ENCODE measurements around the gene TMEM101. TPM values are rescaled to one million over a fixed set of nuclear protein-coding genes. Genes with fewer than 3 reads are reported as not detected.
"Not testable (repeated sequence)": the region's sequence is repeated elsewhere in the genome, so short reads cannot be mapped to it uniquely, and the experiment has no call there.

Gene TMEM101
- total RNA-seq, 2 donors from 2014 or later = 48.0 to 51.6 TPM

GRCh38 chr17:43974382-43975266, 40.1 kb downstream of the TMEM101 start:
- H3K36me3 ChIP-seq = no peaks in the 10 kb centered on the region
- intact Hi-C loops (cut with DNase I) = no loop called here
- WGBS = 34% methylated on average over 14 of the region's 14 CpGs
- H3K27ac ChIP-seq = no peak overlapping the region
- TF ChIP-seq, protein P1, sequence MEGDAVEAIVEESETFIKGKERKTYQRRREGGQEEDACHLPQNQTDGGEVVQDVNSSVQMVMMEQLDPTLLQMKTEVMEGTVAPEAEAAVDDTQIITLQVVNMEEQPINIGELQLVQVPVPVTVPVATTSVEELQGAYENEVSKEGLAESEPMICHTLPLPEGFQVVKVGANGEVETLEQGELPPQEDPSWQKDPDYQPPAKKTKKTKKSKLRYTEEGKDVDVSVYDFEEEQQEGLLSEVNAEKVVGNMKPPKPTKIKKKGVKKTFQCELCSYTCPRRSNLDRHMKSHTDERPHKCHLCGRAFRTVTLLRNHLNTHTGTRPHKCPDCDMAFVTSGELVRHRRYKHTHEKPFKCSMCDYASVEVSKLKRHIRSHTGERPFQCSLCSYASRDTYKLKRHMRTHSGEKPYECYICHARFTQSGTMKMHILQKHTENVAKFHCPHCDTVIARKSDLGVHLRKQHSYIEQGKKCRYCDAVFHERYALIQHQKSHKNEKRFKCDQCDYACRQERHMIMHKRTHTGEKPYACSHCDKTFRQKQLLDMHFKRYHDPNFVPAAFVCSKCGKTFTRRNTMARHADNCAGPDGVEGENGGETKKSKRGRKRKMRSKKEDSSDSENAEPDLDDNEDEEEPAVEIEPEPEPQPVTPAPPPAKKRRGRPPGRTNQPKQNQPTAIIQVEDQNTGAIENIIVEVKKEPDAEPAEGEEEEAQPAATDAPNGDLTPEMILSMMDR (IDR thresholded peaks at IDR 0.05) = no peak
- TF ChIP-seq POLR2A (IDR thresholded peaks at IDR 0.05) (no peak), POLR2AphosphoS5 (IDR thresholded peaks at IDR 0.05) (no peak)
- H3K4me1 ChIP-seq (replicated peaks) = no peaks in the 10 kb centered on the region
- no peaks in the 10 kb centered on the region for H3K9me3 ChIP-seq
- H3K27me3 ChIP-seq (replicated peaks; ENCODE audit: insufficient read depth) = no peaks in the 10 kb centered on the region
- no peak overlapping the region for H3K4me3 ChIP-seq
- DNase-seq (ENCODE audit: low spot score) = no peak

DNA sequence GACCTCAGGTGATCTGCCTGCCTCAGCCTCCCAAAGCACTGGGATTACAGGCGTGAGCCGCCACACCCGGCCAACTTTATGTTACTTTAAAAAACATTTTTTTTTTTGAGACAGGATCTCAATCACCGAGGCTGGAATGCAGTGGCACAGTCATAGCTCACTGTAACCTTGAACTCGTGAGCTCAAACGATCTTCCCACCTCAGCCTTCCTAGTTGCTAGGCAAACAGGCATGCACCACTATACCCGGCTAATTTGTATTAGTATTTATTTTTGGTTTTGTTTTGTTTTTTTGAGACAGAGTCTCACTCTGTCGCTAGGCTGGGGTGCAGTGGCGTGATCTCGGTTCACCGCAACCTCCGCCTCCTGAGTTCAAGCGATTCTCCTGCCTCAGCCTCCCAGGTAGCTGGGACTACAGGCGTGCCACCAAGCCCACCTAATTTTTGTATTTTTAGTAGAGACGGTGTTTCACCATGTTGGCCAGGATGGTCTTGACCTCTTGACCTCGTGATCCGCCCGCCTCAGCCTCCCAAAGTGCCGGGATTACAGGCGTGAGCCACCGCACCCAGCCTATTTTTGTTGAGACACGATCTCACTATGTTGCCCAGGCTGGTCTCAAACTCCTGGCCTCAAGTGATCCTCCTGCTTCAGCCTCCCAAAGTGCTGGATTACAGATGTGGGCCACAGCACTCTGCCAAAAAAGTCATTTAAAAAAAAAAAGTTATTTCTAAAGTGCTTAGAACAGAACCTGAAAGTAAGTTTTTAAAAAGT, 42.1 kb downstream of the TMEM101 start:
- H3K4me1 ChIP-seq (replicated peaks); H3K4me3 ChIP-seq; H3K36me3 ChIP-seq; H3K9me3 ChIP-seq; H3K27me3 ChIP-seq (replicated peaks; ENCODE audit: insufficient read depth); intact Hi-C loops (cut with DNase I); DNase-seq (ENCODE audit: low spot score); H3K27ac ChIP-seq: not testable (repeated sequence)
- whole genome bisulfite sequencing = 90% methylated on average over 22 of the region's 22 CpGs

GRCh38 chr17:43971436-43971835, 43.3 kb downstream of the TMEM101 start:
- H3K9me3 ChIP-seq; H3K27ac ChIP-seq; H3K36me3 ChIP-seq; intact Hi-C loops (cut with DNase I); DNase-seq (ENCODE audit: low spot score); H3K4me1 ChIP-seq (replicated peaks); H3K27me3 ChIP-seq (replicated peaks; ENCODE audit: insufficient read depth); H3K4me3 ChIP-seq: not testable (repeated sequence)
- WGBS = 59% methylated on average over 2 of the region's 2 CpGs

- intact Hi-C loops (cut with DNase I) = no loop called here
- H3K27ac ChIP-seq = no peak overlapping the region
- no peaks in the 10 kb centered on the region for H3K9me3 ChIP-seq
- no peaks in the 10 kb centered on the region for H3K4me1 ChIP-seq (replicated peaks)
- DNase-seq (ENCODE audit: low spot score) = no peak
- WGBS = 71% methylated on average over 4 of the region's 4 CpGs
- no peak overlapping the region for H3K4me3 ChIP-seq
- TF ChIP-seq, protein P1 (IDR thresholded peaks at IDR 0.05) = no peak
- TF ChIP-seq POLR2AphosphoS5 (IDR thresholded peaks at IDR 0.05) (no peak), POLR2A (IDR thresholded peaks at IDR 0.05) (no peak)
- no peaks in the 10 kb centered on the region for H3K27me3 ChIP-seq (replicated peaks; ENCODE audit: insufficient read depth)
- H3K36me3 ChIP-seq = no peaks in the 10 kb centered on the region
Observed at GRCh38 chr17:43970366-43970765, 44.4 kb downstream of the TMEM101 start.

DNA sequence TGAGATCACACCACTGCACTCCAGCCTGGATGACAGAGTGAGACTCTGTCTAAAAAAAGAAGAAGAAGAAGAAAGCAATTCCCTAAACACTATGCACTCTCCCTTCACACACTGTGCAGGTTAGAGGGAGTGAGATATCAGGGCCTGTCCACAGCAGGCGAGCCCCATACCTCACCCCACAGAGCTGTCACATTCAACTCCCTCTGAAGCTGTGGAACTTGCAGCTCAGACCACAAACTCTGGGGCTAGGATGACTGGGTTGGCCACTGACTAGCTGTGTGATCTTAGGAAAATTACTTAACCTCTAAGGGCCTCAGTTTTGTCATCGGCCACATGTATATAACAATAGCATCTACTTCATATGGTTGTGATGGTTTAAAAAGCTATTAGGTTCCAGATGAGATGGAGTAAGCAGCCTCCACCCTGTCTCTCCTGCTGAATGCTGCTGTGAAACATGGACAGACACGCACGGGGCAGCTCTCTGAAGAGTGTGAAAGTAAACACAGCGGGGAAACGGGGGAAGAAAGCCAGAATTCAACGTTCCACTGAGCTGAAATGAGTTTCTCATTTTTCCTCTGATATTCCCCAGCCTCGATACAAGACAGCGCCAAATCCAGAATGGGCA, 47.4 kb downstream of the TMEM101 start:
- intact Hi-C loops (cut with DNase I) = no loop called here
- WGBS = 29% methylated on average over 9 of the region's 9 CpGs
- no peak overlapping the region for H3K27ac ChIP-seq

More for the DNA sequence above, 47.4 kb downstream of the TMEM101 start:
- Histone ChIP-seq H3K4me1 (replicated peaks) (no peaks in the 10 kb centered on the region), H3K27me3 (replicated peaks; ENCODE audit: insufficient read depth) (no peaks in the 10 kb centered on the region), H3K4me3 (no peak overlapping the region), H3K36me3 (no peaks in the 10 kb centered on the region), H3K9me3 (no peaks in the 10 kb centered on the region)
- no peak for DNase-seq (ENCODE audit: low spot score)
- TF ChIP-seq, protein P1 (IDR thresholded peaks at IDR 0.05) = no peak
- no peak for TF ChIP-seq POLR2AphosphoS5 (IDR thresholded peaks at IDR 0.05)
- TF ChIP-seq POLR2A (IDR thresholded peaks at IDR 0.05) = no peak

All from prostate gland (tissue), 2 donors.